ENCODE results near the gene GPC5.

The GPC5 gene

GRCh38 chr13:91627952-91628739, 229.7 kb downstream of the GPC5 start:
- H3K4me1 Mint-ChIP-seq, result no peaks in the 10 kb centered on the region
- no peaks in the 10 kb centered on the region for H3K36me3 Mint-ChIP-seq
- H3K27ac Mint-ChIP-seq, result no peak overlapping the region
- no peak overlapping the region for H3K4me3 Mint-ChIP-seq
- DNase-seq, result no peak
- CTCF ChIA-PET, result interaction anchor here (1.5 kb wide), 1 partner anchor 17 kb away, joined by 3 read pairs; no protein-coding TSS in a partner anchor
- H3K9me3 Mint-ChIP-seq, result no peaks in the 10 kb centered on the region
- no peaks in the 10 kb centered on the region for H3K27me3 Mint-ChIP-seq

GRCh38 chr13:91630946-91631345, 232.5 kb downstream of the GPC5 start:
- H3K27me3 Mint-ChIP-seq, result no peaks in the 10 kb centered on the region
- CTCF ChIA-PET, result no interaction called here
- H3K27ac Mint-ChIP-seq, result no peak overlapping the region
- no peaks in the 10 kb centered on the region for H3K4me1 Mint-ChIP-seq
- DNase-seq, result no peak
- H3K36me3 Mint-ChIP-seq, result no peaks in the 10 kb centered on the region
- H3K9me3 Mint-ChIP-seq, result no peaks in the 10 kb centered on the region
- no peak overlapping the region for H3K4me3 Mint-ChIP-seq

GRCh38 chr13:91632086-91632485, 233.7 kb downstream of the GPC5 start:
- no peaks in the 10 kb centered on the region for H3K4me1 Mint-ChIP-seq
- H3K4me3 Mint-ChIP-seq, result no peak overlapping the region
- DNase-seq, result no peak
- CTCF ChIA-PET, result no interaction called here
- no peaks in the 10 kb centered on the region for H3K36me3 Mint-ChIP-seq
- no peaks in the 10 kb centered on the region for H3K27me3 Mint-ChIP-seq
- no peaks in the 10 kb centered on the region for H3K9me3 Mint-ChIP-seq
- no peak overlapping the region for H3K27ac Mint-ChIP-seq

- Mint-ChIP-seq H3K27me3 (no peaks in the 10 kb centered on the region), H3K4me3 (no peak overlapping the region), H3K36me3 (no peaks in the 10 kb centered on the region), H3K27ac (no peak overlapping the region), H3K9me3 (no peaks in the 10 kb centered on the region), H3K4me1 (no peaks in the 10 kb centered on the region)
- CTCF ChIA-PET, result no interaction called here
- DNase-seq, result no peak
Measured at GRCh38 chr13:91639330-91639729, 240.9 kb downstream of the GPC5 start.

- Mint-ChIP-seq H3K4me1 (no peaks in the 10 kb centered on the region), H3K36me3 (no peaks in the 10 kb centered on the region), H3K9me3 (no peaks in the 10 kb centered on the region), H3K27ac (no peak overlapping the region), H3K27me3 (no peaks in the 10 kb centered on the region), H3K4me3 (no peak overlapping the region)
- CTCF ChIA-PET, result no interaction called here
- no peak for DNase-seq
Measured at GRCh38 chr13:91643394-91643793, 245.0 kb downstream of the GPC5 start.

- no peaks in the 10 kb centered on the region for H3K4me1 Mint-ChIP-seq
- no peak overlapping the region for H3K4me3 Mint-ChIP-seq
- no peak for DNase-seq
- no peaks in the 10 kb centered on the region for H3K9me3 Mint-ChIP-seq
- H3K27ac Mint-ChIP-seq, result no peak overlapping the region
- CTCF ChIA-PET, result interaction anchor here (0.9 kb wide), 1 partner anchor 16 kb away, joined by 3 read pairs; no protein-coding TSS in a partner anchor
- no peaks in the 10 kb centered on the region for H3K36me3 Mint-ChIP-seq
- no peaks in the 10 kb centered on the region for H3K27me3 Mint-ChIP-seq
Measured at GRCh38 chr13:91644806-91645205, 246.4 kb downstream of the GPC5 start.

GRCh38 chr13:91647361-91647990, 249.1 kb downstream of the GPC5 start:
- CTCF ChIA-PET, result no interaction called here
- Mint-ChIP-seq H3K4me1 (no peaks in the 10 kb centered on the region), H3K27ac (no peak overlapping the region), H3K4me3 (no peak overlapping the region), H3K36me3 (no peaks in the 10 kb centered on the region), H3K27me3 (no peaks in the 10 kb centered on the region), H3K9me3 (no peaks in the 10 kb centered on the region)
- no peak for DNase-seq

GRCh38 chr13:91648012-91648411, 249.6 kb downstream of the GPC5 start:
- CTCF ChIA-PET, result no interaction called here
- DNase-seq, result no peak
- Mint-ChIP-seq H3K27me3 (no peaks in the 10 kb centered on the region), H3K27ac (no peak overlapping the region), H3K4me3 (no peak overlapping the region), H3K36me3 (no peaks in the 10 kb centered on the region), H3K4me1 (no peaks in the 10 kb centered on the region), H3K9me3 (no peaks in the 10 kb centered on the region)

GRCh38 chr13:91649456-91649855, 251.0 kb downstream of the GPC5 start:
- Mint-ChIP-seq H3K27me3 (no peaks in the 10 kb centered on the region), H3K27ac (no peak overlapping the region), H3K9me3 (no peaks in the 10 kb centered on the region), H3K4me3 (no peak overlapping the region), H3K4me1 (no peaks in the 10 kb centered on the region), H3K36me3 (no peaks in the 10 kb centered on the region)
- no peak for DNase-seq
- CTCF ChIA-PET, result no interaction called here

GRCh38 chr13:91652404-91653301, 254.2 kb downstream of the GPC5 start:
- H3K4me1 Mint-ChIP-seq, result no peaks in the 10 kb centered on the region
- no peaks in the 10 kb centered on the region for H3K9me3 Mint-ChIP-seq
- no peak overlapping the region for H3K4me3 Mint-ChIP-seq
- no peak for DNase-seq
- H3K27me3 Mint-ChIP-seq, result no peaks in the 10 kb centered on the region
- H3K36me3 Mint-ChIP-seq, result no peaks in the 10 kb centered on the region
- CTCF ChIA-PET, result no interaction called here
- no peak overlapping the region for H3K27ac Mint-ChIP-seq

GRCh38 chr13:91655731-91656130, 257.3 kb downstream of the GPC5 start:
- H3K27me3 Mint-ChIP-seq, result no peaks in the 10 kb centered on the region
- CTCF ChIA-PET, result no interaction called here
- H3K4me3 Mint-ChIP-seq, result no peak overlapping the region

GRCh38 chr13:91657283-91657682, 258.9 kb downstream of the GPC5 start:
- no peaks in the 10 kb centered on the region for H3K36me3 Mint-ChIP-seq

More at GRCh38 chr13:91655731-91656130, 257.3 kb downstream of the GPC5 start:
- no peaks in the 10 kb centered on the region for H3K9me3 Mint-ChIP-seq
- H3K27ac Mint-ChIP-seq, result no peak overlapping the region
- H3K36me3 Mint-ChIP-seq, result no peaks in the 10 kb centered on the region
- no peaks in the 10 kb centered on the region for H3K4me1 Mint-ChIP-seq
- no peak for DNase-seq

GRCh38 chr13:91659256-91660075, 261.0 kb downstream of the GPC5 start:
- H3K27me3 Mint-ChIP-seq, result no peaks in the 10 kb centered on the region
- H3K36me3 Mint-ChIP-seq, result no peaks in the 10 kb centered on the region
- no peak overlapping the region for H3K4me3 Mint-ChIP-seq
- CTCF ChIA-PET, result no interaction called here
- H3K27ac Mint-ChIP-seq, result no peak overlapping the region
- DNase-seq, result no peak
- H3K9me3 Mint-ChIP-seq, result no peaks in the 10 kb centered on the region
- no peaks in the 10 kb centered on the region for H3K4me1 Mint-ChIP-seq

More at GRCh38 chr13:91657283-91657682, 258.9 kb downstream of the GPC5 start:
- no peaks in the 10 kb centered on the region for H3K27me3 Mint-ChIP-seq
- no peak overlapping the region for H3K27ac Mint-ChIP-seq
- no peak overlapping the region for H3K4me3 Mint-ChIP-seq
- H3K9me3 Mint-ChIP-seq, result no peaks in the 10 kb centered on the region
- CTCF ChIA-PET, result no interaction called here
- H3K4me1 Mint-ChIP-seq, result no peaks in the 10 kb centered on the region
- DNase-seq, result no peak

GRCh38 chr13:91660076-91660415, 261.6 kb downstream of the GPC5 start:
- no peak for DNase-seq
- H3K9me3 Mint-ChIP-seq, result no peaks in the 10 kb centered on the region
- no peaks in the 10 kb centered on the region for H3K27me3 Mint-ChIP-seq
- CTCF ChIA-PET, result no interaction called here
- H3K36me3 Mint-ChIP-seq, result no peaks in the 10 kb centered on the region
- no peak overlapping the region for H3K27ac Mint-ChIP-seq
- H3K4me3 Mint-ChIP-seq, result no peak overlapping the region
- no peaks in the 10 kb centered on the region for H3K4me1 Mint-ChIP-seq
